HUES48 (cell line): ENCODE results near the gene RABL2A.
"Not testable (repeated sequence)": the region's sequence is repeated elsewhere in the genome, so short reads cannot be mapped to it uniquely, and the experiment has no call there.

Experiments
- H3K27ac ChIP-seq: one replicate; pipeline ENCODE4 v1.7.0; 2013; ENCODE audit warnings: low read depth, low read length, inconsistent platforms
- H3K27me3 ChIP-seq: 2 replicates; pipeline ENCODE4 v1.6.1; 2013; ENCODE audit warnings: mild to moderate bottlenecking, low read length; ENCODE audit not compliant: control insufficient read depth, insufficient read depth
- H3K36me3 ChIP-seq: 2 replicates; pipeline ENCODE4 v1.6.1; 2013; ENCODE audit warnings: low read length; ENCODE audit not compliant: control insufficient read depth, insufficient read depth
- H3K4me1 ChIP-seq: 2 replicates; pipeline ENCODE4 v1.6.1; 2013; ENCODE audit warnings: mild to moderate bottlenecking, low read length; ENCODE audit not compliant: control insufficient read depth, insufficient read depth
- H3K4me3 ChIP-seq: 2 replicates; pipeline ENCODE4 v1.5.1; 2013; ENCODE audit warnings: mild to moderate bottlenecking, low read depth, low read length
- H3K9ac ChIP-seq: 2 replicates; pipeline ENCODE4 v1.6.1; 2013; ENCODE audit warnings: mild to moderate bottlenecking, low read depth, low read length, moderate library complexity
- H3K9me3 ChIP-seq: 2 replicates; pipeline ENCODE4 v1.6.1; 2013; ENCODE audit warnings: low read length; ENCODE audit not compliant: control insufficient read depth, insufficient read depth

Gene RABL2A

DNA sequence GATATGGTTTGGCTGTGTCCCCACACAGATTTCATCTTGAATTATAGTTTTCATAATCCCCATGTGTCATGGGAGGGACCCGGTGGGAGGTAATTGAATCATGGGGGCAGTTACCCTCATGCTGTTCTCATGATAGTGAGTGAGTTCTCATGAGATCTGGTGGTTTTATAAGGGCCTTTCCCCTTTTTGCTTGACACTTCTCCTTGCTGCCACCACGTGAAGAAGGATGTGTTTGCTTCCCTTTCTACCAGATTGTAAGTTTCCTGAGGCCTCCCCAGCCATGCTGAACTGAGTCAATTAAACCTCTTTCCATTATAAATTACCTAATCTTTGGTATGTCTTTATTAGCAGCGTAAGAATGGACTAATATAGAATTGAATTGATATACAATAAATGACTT lies 63.8 kb downstream of the RABL2A start:
- H3K9ac ChIP-seq, H3K4me1 ChIP-seq, H3K27me3 ChIP-seq, H3K9me3 ChIP-seq, H3K27ac ChIP-seq, H3K4me3 ChIP-seq, H3K36me3 ChIP-seq: not testable (repeated sequence)
